HG02610 (cell line): ENCODE data around the gene TNNC2.
"Not testable (repeated sequence)": the region's sequence is repeated elsewhere in the genome, so short reads cannot be mapped to it uniquely, and the experiment has no call there.

Experiments used
- ATAC-seq: cut with Tn5 transposase; IDR thresholded peaks from one replicate; pipeline ENCODE4 v1.9.1; 2021; ENCODE audit warnings: mild to moderate bottlenecking, moderate library complexity; ENCODE audit not compliant: unreplicated experiment

TNNC2 gene

DNA sequence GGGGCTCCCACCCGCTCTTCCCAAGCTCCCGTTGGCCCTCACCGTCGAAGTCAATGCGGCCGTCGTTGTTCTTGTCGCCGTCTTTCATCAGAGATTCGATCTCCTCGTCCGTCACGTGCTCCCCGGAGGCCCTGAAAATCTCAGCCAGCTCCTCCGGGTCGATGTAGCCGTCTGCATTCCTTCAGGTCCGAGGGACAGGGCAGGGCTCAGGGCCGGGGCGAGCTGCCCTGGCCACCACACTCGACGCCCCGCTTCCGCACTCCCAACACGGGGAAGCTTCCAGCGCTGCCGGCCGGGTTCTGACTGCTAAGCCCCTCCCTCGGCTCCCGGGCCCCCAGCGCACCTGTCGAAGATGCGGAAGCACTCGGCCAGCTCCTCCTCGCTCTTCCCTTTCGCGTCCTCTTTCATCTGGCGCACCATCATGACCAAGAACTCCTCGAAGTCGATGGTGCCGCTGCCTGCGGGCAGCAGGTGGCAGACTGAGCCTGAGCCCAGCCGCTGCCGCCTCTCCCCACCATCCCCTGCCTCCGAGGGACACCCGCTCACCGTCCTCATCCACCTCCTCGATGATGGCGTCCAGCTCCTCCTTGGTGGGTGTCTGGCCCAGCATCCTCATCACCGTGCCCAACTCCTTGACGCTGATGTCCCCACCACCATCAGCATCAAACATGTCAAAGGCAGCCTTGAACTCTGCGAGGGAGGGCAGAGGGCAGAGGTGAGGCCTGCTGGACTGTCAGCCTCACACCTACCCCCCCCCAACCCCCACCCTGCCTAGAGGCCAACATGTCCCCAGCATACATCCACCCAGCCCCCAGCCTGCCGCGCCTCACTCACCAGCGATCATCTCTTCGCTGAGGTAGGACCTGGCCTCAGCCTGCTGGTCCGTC lies 2.9 kb downstream of the TNNC2 start:
- ATAC-seq: no peak

DNA sequence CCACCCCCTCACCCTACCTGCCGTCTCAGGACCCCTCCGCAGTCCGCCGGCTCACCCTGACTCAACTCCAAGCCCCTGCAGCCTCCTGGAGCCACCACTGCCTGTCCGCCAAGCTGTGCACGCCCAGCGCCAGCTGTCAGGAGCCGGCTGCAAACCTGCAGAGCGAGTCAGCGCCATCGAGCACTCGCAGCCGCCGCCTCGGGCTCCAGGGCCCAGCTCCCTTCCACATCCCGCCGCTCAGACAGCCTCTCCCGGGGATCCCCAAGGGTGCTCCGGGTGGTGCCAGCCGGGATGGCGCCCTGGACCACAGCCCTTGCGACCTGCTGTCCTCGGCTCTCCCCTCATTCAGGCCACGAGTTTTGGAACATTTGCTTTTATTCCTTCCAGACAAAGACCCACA lies 4.3 kb downstream of the TNNC2 start:
- no peak for ATAC-seq

- ATAC-seq: no peak
Measured at GRCh38 chr20:45821947-45822346, 5.2 kb downstream of the TNNC2 start.

DNA sequence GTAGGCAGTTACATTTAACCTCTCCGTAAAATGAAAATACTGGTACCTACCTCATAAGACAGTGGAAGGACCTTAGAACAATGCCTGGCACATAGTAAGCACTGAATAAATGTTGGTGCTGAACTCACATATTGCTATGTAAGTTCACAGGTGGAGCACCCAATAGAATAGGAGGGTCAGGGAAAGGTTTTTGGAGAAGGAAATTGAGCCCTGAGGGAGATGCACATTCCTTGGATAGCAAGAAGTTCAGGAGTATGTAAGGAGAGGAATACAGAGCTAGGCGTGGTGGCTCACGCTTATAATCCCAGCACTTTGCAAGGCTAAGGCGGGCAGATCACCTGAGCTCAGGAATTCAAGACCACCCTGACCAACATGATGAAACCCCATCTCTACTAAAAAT lies 7.6 kb downstream of the TNNC2 start:
- no peak for ATAC-seq

DNA sequence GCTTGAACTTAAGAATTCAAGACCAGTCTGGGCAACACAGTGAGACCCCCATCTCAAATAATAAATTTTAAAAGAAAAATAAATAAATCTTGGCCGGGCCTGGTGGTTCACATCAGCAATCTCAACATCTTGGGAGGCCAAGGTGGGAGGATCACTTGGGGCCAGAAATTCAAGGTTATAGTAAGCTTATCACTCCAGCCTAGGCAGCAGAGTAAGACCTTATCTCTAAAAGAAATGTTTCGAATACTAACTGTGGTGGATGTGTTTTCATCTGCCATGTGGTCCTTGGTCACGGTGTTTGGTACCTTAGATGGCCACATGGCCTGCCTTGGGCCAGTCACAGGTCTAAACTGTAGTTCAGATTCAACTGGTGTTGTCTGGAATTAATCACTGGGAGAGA lies 8.9 kb downstream of the TNNC2 start:
- ATAC-seq: no peak

- ATAC-seq: no peak
Measured at GRCh38 chr20:45817376-45818194, 9.5 kb downstream of the TNNC2 start.

- no peak for ATAC-seq
Measured at GRCh38 chr20:45816951-45817350, 10.2 kb downstream of the TNNC2 start.

- ATAC-seq: no peak
Measured at GRCh38 chr20:45814314-45814713, 12.8 kb downstream of the TNNC2 start.

GRCh38 chr20:45813489-45813888 lies 13.6 kb downstream of the TNNC2 start:
- no peak for ATAC-seq

DNA sequence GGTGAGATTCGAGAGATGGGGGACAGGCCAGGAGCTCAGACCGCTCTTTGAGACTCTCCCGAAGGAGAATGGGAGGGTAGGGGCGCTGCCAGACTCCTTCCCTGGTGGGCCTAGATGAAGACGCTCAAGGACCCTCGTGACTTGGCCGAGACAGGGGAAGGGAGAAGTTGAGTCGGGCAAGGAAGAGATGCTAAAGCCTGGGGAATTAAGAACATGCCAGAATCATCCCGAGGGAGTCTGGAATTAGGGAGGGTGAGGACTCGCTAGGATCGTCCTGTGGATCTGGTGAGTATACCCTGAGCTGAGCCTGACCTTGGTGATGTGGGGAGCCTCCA lies 14.1 kb downstream of the TNNC2 start:
- no peak for ATAC-seq

DNA sequence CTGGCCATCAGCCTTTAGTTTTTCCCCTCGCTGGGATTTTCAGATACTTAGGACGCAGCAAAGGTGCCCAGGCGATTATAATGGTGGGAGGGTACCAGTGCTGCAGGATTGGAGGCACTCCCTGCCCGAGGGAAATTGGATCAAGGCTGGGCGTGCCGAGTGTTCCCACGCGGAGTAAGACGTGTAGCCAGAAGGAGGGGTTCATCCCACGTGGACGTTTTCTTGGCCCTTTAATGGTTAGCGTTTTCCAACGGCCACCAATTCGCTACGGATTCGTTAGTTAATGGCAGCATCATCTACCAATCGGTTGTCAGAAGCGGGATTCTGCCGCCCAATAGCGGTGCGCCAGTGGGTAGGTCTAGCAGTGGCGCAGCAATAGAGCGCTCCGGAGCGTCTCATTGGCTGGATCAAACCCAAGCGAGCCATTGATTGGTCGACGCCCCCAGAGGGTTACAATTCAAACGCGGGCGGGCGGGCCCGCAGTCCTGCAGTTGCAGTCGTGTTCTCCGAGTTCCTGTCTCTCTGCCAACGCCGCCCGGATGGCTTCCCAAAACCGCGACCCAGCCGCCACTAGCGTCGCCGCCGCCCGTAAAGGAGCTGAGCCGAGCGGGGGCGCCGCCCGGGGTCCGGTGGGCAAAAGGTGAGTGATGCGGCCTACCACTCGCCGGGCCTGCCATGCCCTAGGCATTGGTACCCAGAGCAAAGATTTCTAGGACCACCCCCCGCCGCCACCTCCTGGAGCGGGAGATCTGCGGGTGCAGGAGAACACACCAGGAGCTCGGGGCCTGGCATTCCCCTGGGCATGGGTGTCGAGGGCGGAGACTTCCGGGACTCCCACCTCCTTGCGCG lies 14.7 kb downstream of the TNNC2 start, which contains the start of gene UBE2C:
UBE2C (plus strand) TSS at position 488 of the 849 bp plus-strand sequence; CDS start at position 540, 52 bp downstream.
- ATAC-seq: peak; percentile 98

DNA sequence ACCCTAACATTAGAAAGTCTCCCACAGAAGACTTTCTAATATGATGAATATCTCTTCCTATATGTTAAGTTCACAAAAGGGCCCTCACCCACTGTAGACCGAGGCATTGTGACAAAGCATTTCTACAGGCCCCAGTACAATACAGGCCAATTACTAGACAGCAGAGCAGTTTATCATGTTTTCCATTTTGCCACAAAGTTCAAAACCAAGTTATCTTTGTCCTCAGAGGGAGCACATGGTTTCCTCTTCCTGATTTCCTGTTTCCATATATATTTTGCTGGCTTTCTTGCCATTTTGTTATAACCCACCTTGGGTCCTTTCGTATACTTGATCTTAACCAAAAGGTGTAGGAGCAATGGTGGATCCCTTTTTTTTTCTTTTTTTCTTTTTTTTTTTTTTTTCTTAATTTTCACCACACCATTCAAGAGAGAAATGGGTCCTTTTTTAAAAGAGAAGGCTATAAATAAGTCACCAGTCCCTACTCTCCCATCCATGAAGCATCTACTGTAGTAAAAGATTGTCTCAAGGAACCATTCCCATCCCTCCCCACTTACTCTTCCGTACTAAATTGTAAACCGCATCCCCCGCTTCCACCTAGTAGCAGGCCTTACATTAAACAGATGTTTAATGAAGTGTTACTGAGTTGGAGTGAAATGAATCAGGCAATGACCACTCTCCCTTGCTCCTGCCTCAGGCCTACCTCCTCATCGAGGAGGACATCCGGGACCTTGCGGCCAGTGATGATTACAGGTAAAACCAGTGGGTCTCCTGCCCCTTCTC lies 16.7 kb downstream of the TNNC2 start:
- no peak for ATAC-seq

- ATAC-seq: no peak
Measured at GRCh38 chr20:45801851-45802250, 25.3 kb downstream of the TNNC2 start.

DNA sequence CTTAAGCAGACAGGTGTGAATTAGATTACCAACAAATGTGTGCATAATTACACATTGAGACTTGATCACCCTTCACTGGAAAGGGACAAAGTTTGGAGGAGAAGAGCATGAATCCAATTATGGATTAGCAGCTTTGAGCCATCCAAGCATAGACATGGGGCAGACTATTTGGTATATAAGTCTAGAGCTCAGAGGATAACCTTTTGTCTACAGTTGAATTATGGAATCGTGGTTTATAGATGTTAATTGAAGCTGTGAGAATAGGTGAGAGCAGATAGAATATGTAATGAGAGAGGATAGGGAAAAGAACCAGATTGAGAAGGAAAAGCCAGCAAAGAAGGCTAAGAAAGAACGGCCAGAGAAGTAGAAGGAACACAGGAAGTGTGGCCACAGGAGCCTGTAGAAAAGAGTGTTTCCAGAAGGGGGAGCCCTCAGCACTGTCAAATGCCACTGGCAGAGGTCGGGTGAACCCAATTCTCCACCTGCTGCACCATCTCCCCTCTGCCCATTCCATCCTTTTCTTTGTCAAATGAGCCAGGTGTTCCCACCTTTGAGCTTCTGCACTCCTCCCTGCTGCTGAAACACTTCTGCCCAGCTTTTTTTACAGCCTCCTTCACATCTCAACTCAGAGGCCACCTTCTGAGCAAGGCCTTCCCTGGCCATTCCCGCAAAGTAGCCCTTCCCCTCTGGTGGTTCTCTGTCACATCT lies 28.0 kb downstream of the TNNC2 start:
- ATAC-seq: no peak

GRCh38 chr20:45797955-45798354 lies 29.2 kb downstream of the TNNC2 start:
- ATAC-seq: not testable (repeated sequence)

DNA sequence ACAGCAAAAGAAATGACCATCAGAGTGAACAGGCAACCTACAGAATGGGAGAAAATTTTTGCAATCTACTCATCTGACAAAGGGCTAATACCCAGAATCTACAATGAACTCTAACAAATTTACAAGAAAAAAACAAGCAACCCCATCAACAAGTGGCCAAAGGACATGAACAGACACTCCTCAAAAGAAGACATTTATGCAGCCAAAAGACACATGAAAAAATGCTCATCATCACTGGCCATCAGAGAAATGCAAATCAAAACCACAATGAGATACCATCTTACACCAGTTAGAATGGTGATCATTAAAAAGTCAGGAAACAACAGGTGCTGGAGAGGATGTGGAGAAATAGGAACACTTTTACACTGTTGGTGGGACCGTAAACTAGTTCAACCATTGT lies 29.6 kb downstream of the TNNC2 start:
- ATAC-seq: not testable (repeated sequence)

GRCh38 chr20:45796337-45797065 lies 30.6 kb downstream of the TNNC2 start:
- no peak for ATAC-seq

- no peak for ATAC-seq
Measured at GRCh38 chr20:45792317-45793118, 34.6 kb downstream of the TNNC2 start.
